GM19372 (cell line): ENCODE measurements around the gene PSMA6.
"Not testable (repeated sequence)": the region's sequence is repeated elsewhere in the genome, so short reads cannot be mapped to it uniquely, and the experiment has no call there.

Experiments
- ATAC-seq: cut with Tn5 transposase; IDR thresholded peaks from one replicate; pipeline ENCODE4 v1.9.1; 2021; ENCODE audit warnings: mild to moderate bottlenecking, low read depth, moderate library complexity; ENCODE audit not compliant: unreplicated experiment

PSMA6 gene

DNA sequence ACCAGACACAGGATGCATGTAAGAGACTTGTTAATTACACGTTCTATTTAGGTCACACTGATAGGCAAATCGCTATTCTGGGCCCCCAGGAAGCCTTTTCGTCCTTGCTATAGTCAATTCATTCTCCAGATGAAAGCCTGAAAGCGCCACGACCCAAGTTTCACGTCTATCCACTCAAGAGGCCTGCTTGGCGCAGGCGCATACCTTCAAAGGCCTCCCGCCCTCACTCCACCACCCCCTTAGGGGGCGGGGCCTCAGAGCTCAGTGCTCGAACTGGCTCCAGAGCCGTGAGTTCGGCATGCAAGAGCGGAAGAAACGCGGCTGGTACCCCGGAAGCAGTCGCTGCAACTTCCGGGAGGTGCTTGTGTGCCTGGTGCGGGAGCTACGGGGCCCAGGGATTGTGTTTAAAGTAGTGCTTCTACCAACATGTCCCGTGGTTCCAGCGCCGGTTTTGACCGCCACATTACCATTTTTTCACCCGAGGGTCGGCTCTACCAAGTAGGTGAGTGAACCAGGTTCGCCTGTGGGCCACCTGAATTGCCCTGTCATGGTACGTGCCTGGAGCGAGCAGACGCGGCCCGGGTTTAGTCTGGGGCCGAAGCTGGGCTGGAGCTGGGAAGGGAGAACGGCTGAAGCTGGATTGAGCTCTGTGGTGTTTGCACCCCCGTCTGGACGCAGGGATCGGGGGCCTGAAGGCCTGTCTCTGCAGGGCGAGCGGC, at the start of gene PSMA6:
Gene PSMA6, plus strand, starts transcription at position 332 of the 719 bp plus-strand sequence. Its CDS starts 95 bp downstream, at position 427.
- peak; percentile 89 for ATAC-seq

DNA sequence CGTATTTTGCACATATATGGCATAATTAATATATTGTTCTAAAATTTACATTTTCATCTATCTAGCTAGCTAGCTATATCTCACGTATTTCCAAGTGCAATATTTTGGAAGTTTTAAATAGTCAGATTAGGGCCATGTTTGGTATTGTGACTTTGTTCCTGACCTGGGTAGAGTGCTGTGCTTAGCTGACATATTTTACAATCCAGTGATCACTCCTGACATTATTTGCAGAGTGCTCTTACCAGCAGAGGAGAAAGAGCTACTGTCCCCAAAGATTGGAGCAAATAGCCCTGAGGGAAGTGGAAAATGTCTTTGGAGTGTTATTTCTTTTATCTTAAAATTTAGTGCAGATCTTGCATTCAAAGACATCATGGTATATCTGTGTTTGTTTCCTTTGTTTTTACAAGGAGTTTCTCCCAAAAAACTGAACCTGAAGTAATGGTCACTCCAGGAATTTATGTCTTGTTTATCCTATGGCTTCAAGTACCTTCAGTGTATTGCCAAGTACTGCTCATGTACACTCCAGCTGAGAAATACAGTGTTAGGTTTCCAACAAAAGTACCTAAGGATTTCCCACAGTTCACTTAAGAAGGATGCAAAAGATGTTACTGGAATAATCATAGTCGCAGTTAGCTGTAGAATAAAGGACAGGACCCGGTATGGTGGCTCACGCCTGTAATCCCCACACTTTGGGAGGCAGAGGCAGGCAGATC, 49.4 kb upstream of the PSMA6 start:
- no peak for ATAC-seq

DNA sequence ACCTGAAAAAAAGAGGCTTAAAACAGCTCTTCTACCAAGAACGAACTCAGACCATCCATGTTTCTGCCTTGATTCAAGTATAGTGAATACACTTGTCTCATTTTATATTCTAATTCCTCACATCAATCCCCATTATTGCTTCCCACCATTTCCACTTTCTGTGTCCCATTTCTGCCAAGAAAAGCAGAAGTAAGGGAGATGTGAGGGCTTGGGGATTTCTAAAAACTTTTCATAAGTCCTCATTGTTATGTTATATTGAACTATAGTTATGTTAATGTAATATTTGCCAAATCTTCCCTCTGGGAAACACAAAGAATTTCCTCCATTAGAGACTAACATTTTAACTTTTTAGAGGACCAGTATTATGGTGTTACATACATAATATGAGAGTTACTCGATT, 48.2 kb upstream of the PSMA6 start:
- ATAC-seq: no peak

DNA sequence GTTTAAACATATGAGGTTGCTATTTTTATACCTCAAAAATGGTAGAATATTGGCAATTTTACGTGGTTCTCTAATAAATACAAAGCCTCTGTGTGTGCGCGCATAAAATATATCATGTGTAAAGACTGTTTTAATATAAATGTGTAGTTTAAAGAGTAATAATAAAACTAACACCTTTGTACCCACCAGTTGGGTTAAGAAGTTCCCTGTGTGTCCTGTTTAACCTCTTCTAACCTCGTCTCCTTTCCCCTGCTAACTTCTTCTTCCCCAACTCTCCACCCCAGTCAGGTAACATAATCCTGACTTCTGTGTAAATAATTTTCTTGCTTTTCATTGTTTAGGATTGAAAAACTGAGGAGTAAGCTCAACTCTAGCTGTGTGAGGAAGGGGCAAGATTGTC, 47.6 kb upstream of the PSMA6 start:
- ATAC-seq: no peak

DNA sequence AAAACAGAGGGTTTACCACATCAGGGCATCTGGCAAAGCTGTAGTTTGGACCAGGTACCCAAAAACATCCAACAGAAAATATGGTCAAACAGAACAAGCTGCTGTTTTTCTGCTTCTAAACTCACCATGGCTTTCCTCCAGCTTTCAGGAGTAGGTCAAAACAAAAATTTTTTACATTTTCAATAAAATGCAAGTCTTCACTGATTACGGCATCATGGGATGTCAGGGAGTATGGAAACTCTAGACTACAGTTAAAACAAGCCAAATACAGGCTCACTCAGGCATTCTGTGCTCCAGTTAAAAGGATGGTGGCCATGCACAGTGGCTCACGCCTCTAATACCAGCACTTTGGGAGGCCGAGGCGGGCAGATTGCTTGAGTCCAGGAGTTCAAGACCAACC, 47.1 kb upstream of the PSMA6 start:
- ATAC-seq: no peak

DNA sequence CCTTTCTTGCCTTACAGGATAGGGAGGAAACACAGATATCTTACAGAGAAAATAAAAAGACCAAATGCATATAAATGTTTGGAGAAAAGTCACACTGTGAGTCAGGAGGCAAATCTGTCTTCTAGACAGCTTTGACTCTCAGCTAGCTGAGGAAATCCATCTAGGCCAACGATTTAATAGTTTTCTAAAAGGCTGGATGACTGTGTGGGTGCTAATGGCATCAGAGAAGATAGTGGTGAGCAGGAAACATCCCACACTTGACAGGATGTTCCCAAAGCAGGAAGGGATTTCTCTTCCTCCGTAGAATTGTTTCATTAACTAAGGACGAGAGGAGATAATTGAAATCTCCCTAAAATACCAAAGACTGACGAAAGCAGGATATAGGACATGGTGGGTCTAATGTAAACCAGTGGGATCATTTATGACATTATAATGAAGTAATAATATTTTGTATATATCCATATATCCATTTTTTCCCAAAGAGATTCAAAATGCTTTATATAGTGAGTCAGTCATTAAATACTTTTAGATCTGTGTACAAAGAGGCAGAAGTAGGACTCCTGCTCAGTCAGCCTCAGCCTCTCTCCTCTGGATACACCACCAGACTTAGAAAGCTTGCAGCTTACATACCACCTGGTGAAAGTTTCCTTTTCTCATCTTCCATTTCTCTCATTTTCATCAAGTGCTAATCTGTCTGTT, 44.3 kb upstream of the PSMA6 start:
- no peak for ATAC-seq

DNA sequence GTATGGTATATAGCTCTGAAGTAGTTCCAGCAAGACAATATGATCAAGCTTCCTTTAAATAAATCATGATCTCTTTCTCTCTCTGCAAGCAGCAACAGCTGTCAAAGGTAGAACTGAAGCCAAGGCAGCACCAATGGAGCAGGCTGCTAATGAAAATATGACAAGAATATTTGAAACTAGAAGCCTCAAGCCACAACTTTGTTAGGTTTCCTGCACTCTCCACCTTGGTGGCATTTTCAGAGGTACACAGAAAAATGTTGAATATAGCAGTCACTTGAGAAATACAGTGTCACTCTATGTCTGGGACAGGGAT, 43.8 kb upstream of the PSMA6 start:
- no peak for ATAC-seq

DNA sequence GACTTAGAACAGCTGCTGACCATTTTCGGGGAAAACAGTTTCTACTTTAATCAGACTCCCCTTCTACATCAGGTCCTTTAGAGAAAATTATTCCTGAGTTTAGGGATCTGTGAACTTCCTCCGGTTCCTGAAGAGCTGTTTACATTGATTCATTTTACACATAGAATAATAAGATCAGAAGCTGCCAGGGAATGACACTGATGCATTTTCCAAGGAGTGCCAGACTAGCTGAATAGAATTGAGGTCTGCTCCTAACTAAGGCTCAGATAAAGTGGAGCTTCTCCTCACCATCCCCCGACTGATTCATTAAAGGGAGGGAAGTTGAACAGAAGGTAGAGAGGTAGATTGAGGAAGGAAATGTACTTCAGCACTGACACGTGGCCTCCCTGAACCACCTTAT, 41.9 kb upstream of the PSMA6 start:
- ATAC-seq: no peak

DNA sequence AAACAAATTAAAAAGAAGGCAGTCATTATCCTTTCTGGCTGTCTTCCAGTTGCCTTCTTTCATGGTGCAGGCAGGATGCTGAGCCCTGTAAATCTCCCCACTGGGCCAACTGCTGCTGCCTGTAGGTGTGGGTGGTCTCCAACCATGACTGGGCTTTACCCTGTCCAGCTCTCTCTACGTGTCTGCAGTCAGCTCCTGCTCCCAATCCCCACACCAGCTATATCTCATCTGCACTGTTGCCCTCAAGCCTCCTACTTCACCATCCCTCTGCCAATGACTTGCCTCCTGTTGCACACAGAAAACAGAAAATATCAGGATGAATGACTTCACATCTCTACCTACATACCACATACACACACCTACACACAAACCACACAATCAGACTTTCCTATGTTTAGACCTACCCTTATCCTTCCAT, 39.7 kb upstream of the PSMA6 start:
- ATAC-seq: no peak

DNA sequence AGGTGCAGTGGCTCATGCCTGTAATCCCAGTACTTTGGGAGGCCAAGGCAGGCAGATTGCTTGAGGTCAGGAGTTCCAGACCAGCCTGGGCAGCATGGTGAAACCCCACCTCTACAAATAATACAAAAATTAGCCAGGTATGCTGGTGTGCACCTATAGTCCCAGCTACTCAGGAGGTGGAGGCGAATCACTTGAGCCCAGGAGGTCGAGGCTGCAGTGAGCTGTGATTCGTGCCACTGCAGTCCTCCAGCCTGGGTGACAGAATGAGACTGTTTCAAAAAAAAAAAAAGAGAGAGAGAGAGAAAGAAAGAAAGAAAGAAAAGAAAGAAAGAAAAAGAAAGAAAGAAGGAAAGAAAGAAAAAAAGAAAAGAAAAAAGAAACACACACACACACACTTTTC, 39.1 kb upstream of the PSMA6 start:
- not testable (repeated sequence) for ATAC-seq

DNA sequence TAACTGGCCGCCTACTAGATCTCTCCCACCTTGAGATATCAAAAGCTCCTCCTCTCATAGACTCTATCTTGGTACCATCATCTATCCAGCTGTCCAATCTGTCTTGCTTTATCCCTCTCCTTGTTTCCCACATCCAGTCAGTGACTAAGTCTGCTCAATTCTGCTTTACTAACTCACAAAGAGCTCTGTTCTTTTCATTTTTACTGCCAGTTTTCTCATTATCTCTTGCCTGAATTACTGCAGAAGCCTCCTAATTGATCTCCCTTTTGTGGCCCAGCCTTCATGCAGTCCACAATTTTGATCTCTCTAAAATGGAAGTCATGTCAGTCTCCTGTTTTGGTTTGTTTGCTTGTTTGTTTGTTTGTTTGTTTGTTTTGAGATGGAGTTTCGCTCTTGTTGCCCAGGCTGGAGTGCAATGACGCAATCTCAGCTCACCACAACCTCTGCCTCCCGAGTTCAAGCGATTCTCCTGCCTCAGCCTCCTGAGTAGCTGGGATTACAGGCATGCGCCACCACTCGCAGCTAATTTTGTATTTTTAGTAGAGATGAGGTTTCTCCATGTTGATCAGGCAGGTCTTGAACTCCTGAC, 38.1 kb upstream of the PSMA6 start:
- ATAC-seq: not testable (repeated sequence)

DNA sequence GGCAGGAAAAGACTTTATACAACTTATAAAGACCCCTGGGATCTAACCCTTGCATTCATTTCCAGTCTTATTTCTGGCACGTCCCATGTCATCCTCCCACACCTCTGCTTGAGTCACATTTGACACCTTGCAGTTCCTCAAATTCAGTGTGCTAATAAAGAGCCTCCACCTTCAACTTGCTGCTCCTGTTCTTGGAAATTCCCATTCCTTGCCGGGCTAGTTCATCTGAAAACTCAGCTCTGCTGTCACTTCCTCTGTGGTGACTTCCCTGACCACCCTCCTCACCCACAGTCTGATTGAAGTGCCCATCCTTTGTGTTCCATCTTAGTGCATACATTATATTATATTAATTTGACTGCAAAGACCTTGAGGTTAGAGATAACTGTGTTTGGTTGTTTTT, 37.4 kb upstream of the PSMA6 start:
- no peak for ATAC-seq

DNA sequence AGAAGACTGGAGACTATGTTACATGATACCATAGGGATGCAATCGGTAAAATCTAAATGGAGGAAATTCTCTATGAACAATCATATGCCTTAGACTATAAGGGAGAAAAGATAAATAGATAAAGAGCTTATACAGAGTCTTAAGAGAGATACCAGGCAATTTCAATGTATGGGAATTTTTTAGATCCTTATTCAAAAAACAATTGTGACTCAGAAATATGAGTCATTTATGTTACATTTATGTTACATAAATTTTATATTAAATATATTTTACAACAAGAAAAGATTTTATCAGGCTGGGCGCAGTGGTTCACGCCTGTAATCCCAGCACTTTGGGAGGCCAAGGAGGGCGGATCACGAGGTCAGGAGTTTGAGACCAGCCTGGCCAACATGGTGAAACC, 36.5 kb upstream of the PSMA6 start:
- no peak for ATAC-seq

DNA sequence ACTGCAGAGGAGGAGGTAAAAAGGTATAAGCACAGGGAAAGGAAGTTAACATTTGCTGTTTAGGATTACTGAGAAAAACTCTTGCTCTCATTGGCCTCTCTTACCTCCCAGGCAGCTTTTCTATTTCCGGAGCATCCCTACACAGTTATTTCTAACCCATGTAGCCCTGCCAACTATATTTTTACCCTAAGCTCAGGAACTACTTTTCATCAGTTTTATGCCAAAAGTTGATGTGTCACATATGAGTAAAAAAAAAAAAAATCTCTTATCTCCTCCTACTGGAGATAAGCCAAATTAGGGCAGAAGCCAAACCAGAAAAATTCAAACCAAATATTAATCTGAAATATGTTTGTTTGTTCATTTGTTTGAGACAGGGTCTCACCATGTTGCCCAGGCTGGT, 34.4 kb upstream of the PSMA6 start:
- no peak for ATAC-seq

DNA sequence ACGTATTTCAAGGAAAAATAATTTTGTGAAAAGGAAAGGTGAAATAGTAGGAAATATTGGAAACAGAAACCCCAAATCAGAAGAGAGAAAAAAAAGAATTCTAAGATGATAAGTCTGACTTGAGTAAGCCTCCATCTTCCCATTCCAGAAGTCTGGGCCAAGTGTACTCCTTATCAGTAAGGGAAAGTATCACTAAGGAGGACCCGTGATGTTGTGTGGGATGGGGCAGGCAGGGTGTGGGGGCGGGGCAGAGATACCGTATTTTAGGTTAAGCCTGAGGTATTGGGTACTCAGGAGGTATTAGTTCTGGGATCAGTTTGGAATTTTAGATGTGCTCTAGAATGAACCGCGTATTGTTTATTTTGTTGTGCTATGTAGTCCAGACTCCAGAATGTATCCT, 33.8 kb upstream of the PSMA6 start:
- no peak for ATAC-seq

DNA sequence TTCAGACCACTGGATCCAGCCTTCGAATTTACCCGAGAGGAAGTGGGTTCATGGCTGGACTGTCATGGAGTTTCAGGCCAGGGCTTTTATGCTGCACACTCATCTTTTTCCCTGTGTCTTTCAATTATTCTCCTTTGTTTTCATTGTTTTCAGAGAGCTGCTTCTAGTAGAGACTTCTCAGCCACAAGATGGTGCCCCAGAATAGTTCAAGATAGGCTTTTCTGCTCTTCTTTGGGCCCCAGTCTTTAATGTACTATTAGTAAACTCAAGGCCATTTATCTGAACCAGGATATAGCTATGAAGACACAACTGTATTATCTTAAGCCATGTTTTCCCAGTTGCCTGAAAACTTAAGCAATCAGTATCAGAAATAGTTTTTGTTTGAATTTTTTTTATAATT, 30.4 kb upstream of the PSMA6 start:
- ATAC-seq: no peak

DNA sequence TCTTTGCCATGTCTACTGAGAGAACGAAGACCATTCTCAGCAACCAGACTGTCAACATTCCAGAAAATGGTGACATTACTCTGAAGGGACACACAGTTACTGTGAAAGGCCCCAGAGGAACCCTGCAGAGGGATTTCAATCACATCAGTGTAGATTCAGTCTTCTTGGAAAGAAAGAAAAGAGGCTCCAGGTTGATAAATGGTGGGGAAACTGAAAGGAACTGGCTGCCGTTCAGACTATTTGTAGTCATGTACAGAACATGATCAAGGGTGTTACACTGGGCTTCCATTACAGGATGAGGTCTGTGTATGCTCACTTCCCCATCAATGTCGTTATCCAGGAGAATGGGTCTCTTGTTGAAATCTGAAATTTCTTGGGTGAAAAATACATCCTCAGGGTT, 29.7 kb upstream of the PSMA6 start:
- ATAC-seq: no peak

DNA sequence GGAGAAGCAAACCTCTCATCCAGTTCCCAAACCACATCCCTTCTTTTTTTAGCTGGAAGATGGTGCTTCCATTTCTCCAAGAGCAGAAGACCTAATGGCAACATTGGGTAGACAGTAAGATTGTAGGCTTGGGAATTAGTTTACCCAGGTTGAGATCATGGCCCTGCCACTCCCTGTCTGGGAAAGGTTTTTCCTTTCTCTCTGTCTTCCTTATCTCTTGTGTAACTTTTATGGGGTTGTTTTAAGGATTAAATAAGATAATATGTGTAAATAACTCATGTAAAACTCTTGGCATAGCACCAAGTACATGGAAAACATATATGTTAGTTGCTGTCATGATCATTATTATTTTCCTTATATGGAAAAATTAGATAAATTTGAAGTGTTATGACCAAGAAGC, 23.2 kb upstream of the PSMA6 start:
- no peak for ATAC-seq

DNA sequence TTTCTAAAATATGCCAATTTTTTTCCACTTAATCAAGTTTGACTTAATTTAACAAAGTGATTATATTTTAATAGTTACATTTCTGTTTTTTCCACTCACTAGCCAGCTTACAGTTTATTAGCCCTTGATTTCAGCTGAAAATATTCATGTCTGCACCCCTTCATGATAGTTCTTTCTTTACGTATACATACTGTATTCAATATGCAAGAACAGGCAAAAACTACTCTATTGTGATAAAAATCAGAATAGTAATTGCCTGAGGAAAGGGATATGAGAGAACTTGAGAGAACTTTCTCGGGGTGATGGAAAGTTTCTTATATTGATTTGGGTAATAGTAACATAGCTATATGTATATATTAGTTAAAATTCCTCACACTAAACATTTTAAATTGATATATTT, 17.4 kb upstream of the PSMA6 start:
- no peak for ATAC-seq

DNA sequence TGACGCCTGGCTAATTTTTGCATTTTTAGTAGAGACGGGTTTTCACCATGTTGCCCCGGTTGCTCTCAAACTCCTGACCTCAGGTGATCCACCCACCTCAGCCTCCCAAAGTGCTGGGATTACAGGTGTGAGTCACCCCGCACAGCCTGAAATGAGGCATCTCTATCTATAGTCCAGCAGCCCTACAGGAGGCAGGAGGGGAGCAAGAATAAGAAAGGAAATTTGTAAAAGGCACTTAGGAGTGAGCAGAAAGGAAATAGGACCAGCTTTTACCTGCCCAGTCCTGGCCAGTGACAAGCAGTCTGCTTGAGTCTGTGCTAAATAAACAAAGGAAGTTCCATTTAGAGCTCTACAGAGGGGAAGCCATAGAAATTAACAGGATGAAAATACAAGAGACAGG, 15.0 kb upstream of the PSMA6 start:
- ATAC-seq: no peak

DNA sequence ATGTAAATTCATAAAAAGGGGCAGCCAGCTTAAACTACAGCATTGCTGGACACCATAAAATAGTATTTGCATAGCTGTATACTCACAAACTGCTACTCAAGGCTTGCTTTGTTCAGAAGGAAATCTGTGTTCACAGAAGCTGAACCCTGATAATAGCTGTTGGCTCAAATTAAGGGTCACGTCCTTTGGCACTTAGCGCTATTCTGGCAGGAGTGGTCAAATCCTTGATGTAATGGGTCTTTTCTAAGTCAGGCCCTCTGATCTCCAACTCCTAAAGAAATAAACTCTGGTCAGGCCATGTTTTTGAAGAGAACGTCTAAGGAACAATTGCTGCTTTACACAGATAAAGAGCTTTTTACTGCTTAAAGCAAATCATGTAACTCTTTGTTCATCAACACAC, 12.8 kb upstream of the PSMA6 start:
- no peak for ATAC-seq
